ENCODE results near the gene PHYHD1.
"Not testable (repeated sequence)": the region's sequence is repeated elsewhere in the genome, so short reads cannot be mapped to it uniquely, and the experiment has no call there.

- not testable (repeated sequence) for TF ChIP-seq POLR2A, POLR2AphosphoS5 (IDR thresholded peaks at IDR 0.05; ENCODE audit: low read depth, low read length)
These were observed 40.6 kb downstream of the PHYHD1 start for GRCh38 chr9:128961403-128961802.

All from GM12892 (cell line).